GM12878 (cell line): ENCODE measurements around the gene CD69. TPM values are rescaled to one million over a fixed set of nuclear protein-coding genes. Genes with fewer than 3 reads are reported as not detected.

ENCODE experiments used
- ATAC-seq: fragments of 200-7000 bp; cut with Tn5 transposase; 3 replicates; pipeline ENCODE4 v1.9.1; 2020; ENCODE audit warnings: mild to moderate bottlenecking, moderate library complexity
- BruUV-seq: library from RNA; stranded (reverse); fragments of 400-500 nt; replicated peaks from 2 replicates; lab custom pipeline; 2021; lab: Mats Ljungman, UMichigan
- CTCF ChIA-PET: fragments of 300-600 bp; sonication (Branson Sonifier 250); formaldehyde crosslinking; extraction: SDS; loops from one replicate; lab custom pipeline; 2021; ENCODE audit warnings: inconsistent platforms; lab: Yijun Ruan, JAX
- POLR2A ChIA-PET: fragments of 350-600 bp; formaldehyde crosslinking; extraction: SDS; loops from one replicate; lab custom pipeline; 2021; ENCODE audit warnings: inconsistent platforms; lab: Charles Lee
- RAD21 ChIA-PET: fragments of 300-600 bp; sonication (Branson Sonifier 250); formaldehyde crosslinking; loops from one replicate; lab custom pipeline; 2023; ENCODE audit warnings: antibody characterized with exemption; ENCODE audit not compliant: unreplicated experiment; lab: Charles Lee
- SMC1A ChIA-PET: fragments of 300-600 bp; sonication (Branson Sonifier 250); formaldehyde crosslinking; loops from one replicate; lab custom pipeline; 2023; ENCODE audit not compliant: unreplicated experiment, uncharacterized antibody; lab: Charles Lee
- DNase-seq: peaks from one replicate; pipeline ENCODE4 v3.0.0-alpha.2; 2011; ENCODE audit warnings: low read depth, low spot score
- FAIRE-seq: peaks from 3 replicates; lab custom pipeline; 2011; peaks lifted over from hg19 to GRCh38; lab: Jason Lieb, UNC
- H2AFZ ChIP-seq: 2 replicates; pipeline ENCODE4 v1.6.0; 2011; ENCODE audit warnings: low read depth, low read length, control low read depth; ENCODE audit not compliant: control insufficient read depth
- H3K27ac ChIP-seq: 2 replicates; pipeline ENCODE4 v1.5.1; 2011; ENCODE audit warnings: control low read depth; ENCODE audit not compliant: control insufficient read depth, insufficient read depth
- H3K27me3 ChIP-seq, 2 experiments: replicated peaks in 1 of 2; 2 replicates each; pipeline versions ENCODE4 v1.6.0 to v1.6.1; 2011; ENCODE audit warnings: low read length in 1 of 2; ENCODE audit not compliant: control insufficient read depth in 2 of 2, insufficient read depth in 2 of 2
- H3K36me3 ChIP-seq, 2 experiments: 2 replicates each; pipeline ENCODE4 v1.5.1; 2011; ENCODE audit warnings: low read length in 1 of 2; ENCODE audit not compliant: control insufficient read depth in 2 of 2, insufficient read depth in 2 of 2
- H3K4me1 ChIP-seq: 2 replicates; pipeline ENCODE4 v1.6.1; 2011; ENCODE audit warnings: mild to moderate bottlenecking, low read length, moderate library complexity, mixed read lengths; ENCODE audit not compliant: control insufficient read depth, insufficient read depth
- H3K4me2 ChIP-seq: 2 replicates; pipeline ENCODE4 v1.6.0; 2011; ENCODE audit warnings: control low read depth; ENCODE audit not compliant: control insufficient read depth, insufficient read depth
- H3K4me3 ChIP-seq: fragments of 200-600 bp; sonication (generic); 2 replicates; pipeline ENCODE4 v1.5.1; 2016
- H3K79me2 ChIP-seq: 2 replicates; pipeline ENCODE4 v1.6.0; 2011; ENCODE audit warnings: low read length; ENCODE audit not compliant: control insufficient read depth, insufficient read depth
- H3K9ac ChIP-seq: 2 replicates; pipeline ENCODE4 v1.8.0; 2011; ENCODE audit warnings: low read length, control low read depth, mixed read lengths; ENCODE audit not compliant: control insufficient read depth, insufficient read depth
- H3K9me3 ChIP-seq: replicated peaks from 3 replicates; pipeline ENCODE4 v1.5.1; 2011; ENCODE audit warnings: mild to moderate bottlenecking, low read length; ENCODE audit not compliant: control insufficient read depth, insufficient read depth
- H4K20me1 ChIP-seq: 2 replicates; pipeline ENCODE4 v1.6.0; 2011; ENCODE audit not compliant: control insufficient read depth, insufficient read depth
- BMI1 ChIP-seq: fragments of 450-650 bp; IDR thresholded peaks from 2 replicates; pipeline ENCODE4 v1.6.1; 2016; ENCODE audit warnings: mild to moderate bottlenecking, moderate library complexity, borderline replicate concordance
- CBX5 ChIP-seq: sonication (generic); IDR thresholded peaks from 2 replicates; pipeline ENCODE4 v1.6.1; 2016; ENCODE audit warnings: low read depth, moderate library complexity, mild to moderate bottlenecking, inconsistent platforms
- E2F4 ChIP-seq: IDR thresholded peaks from 2 replicates; pipeline ENCODE4 v1.6.1; 2012; ENCODE audit warnings: low read depth, low read length, improper control_type of control experiment
- ESRRA ChIP-seq: IDR thresholded peaks from 2 replicates; pipeline ENCODE4 v1.6.1; 2012; ENCODE audit warnings: mild to moderate bottlenecking, low read length, improper control_type of control experiment
- FOXK2 ChIP-seq: fragments of 450-650 bp; IDR thresholded peaks from 2 replicates; pipeline ENCODE4 v1.6.1; 2017; ENCODE audit warnings: mild to moderate bottlenecking, moderate library complexity
- GABPA ChIP-seq: IDR thresholded peaks from 2 replicates; pipeline ENCODE4 v1.6.1; 2014; ENCODE audit warnings: antibody characterized with exemption, low read depth, mild to moderate bottlenecking, inconsistent platforms
- GATAD2B ChIP-seq: fragments of 450-650 bp; conservative IDR thresholded peaks from 2 replicates; pipeline ENCODE4 v1.6.1; 2017; ENCODE audit warnings: low read depth, mild to moderate bottlenecking, moderate library complexity
- MLLT1 ChIP-seq: fragments of 450-650 bp; IDR thresholded peaks from 2 replicates; pipeline ENCODE4 v1.6.1; 2016; ENCODE audit warnings: mild to moderate bottlenecking
- NBN ChIP-seq: fragments of 450-650 bp; IDR thresholded peaks from 2 replicates; pipeline ENCODE4 v1.6.1; 2016
- POLR2A ChIP-seq: IDR thresholded peaks from 2 replicates; pipeline ENCODE4 v1.6.1; 2011; ENCODE audit warnings: low read depth, mild to moderate bottlenecking, low read length
- SMAD1 ChIP-seq: fragments of 450-650 bp; IDR thresholded peaks from 2 replicates; pipeline ENCODE4 v1.6.1; 2018; ENCODE audit warnings: mild to moderate bottlenecking, low read depth; ENCODE audit not compliant: partially characterized antibody
- SP1 ChIP-seq: IDR thresholded peaks from one replicate; pipeline ENCODE4 v1.6.1; 2011; ENCODE audit warnings: low read depth, low read length
- SRF ChIP-seq, 2 experiments: IDR thresholded peaks; 2 replicates each; pipeline ENCODE4 v1.6.1; 2011; ENCODE audit warnings: low read depth in 2 of 2, low read length in 2 of 2, mild to moderate bottlenecking in 1 of 2, moderate library complexity in 1 of 2
- WRNIP1 ChIP-seq: IDR thresholded peaks from 2 replicates; pipeline ENCODE4 v1.6.1; 2011; ENCODE audit warnings: low read depth, low read length, improper control_type of control experiment, borderline replicate concordance
- WGBS: methylation state at CpG from one replicate; pipeline ENCODE4 v1.1.6; 2016; ENCODE audit warnings: low lambda C conversion rate; ENCODE audit not compliant: insufficient replicate concordance, insufficient coverage; ENCODE audit errors: missing lambda C conversion rate; 5-methylcytosine and 5-hydroxymethylcytosine counted together
- in situ Hi-C: fragments of 300-500 bp; cut with MboI; formaldehyde crosslinking; loops from 9 replicates; pipeline ENCODE4 v1.14.3; 2018; ENCODE audit warnings: mixed read lengths
- intact Hi-C: fragments of 100-400 bp; cut with micrococcal nuclease; formaldehyde crosslinking; loops from one replicate; pipeline ENCODE4 v1.14.2; 2022; ENCODE audit not compliant: unreplicated experiment
- polyA plus RNA-seq, 11 experiments: library from polyadenylated mRNA; depleted of rRNA in 4 of 11; unstranded in 6 of 11; stranded (reverse) in 5 of 11; fragments of >200 nt; fragmentation: Nextera tagmentation in 4 of 11; fragmentation: Illumina TruSeq in 1 of 11; extraction: Ambion mirVana in 4 of 11; extraction: Trizol in 1 of 11; gene quantifications; 1 replicate in 1 of 11; 2 replicates in 10 of 11; pipeline versions ENCODE4 v1.2.1 to v1.2.3, GENCODE V29; 2011 to 2016; ENCODE audit warnings: inconsistent platforms in 2 of 11, missing spikeins in 2 of 11, low read depth in 1 of 11
- total RNA-seq, 4 experiments: library from RNA; depleted of rRNA in 3 of 4; stranded (reverse); fragments of >200 nt in 3 of 4; fragmentation: Illumina TruSeq in 1 of 4; extraction: Trizol in 1 of 4; gene quantifications; 2 replicates each; pipeline versions ENCODE4 v1.2.1 to v1.2.3, GENCODE V29; 2013 to 2021
- TF ChIP-seq, protein P1 (sequence below): IDR thresholded peaks from 2 replicates; pipeline ENCODE4 v1.6.1; 2012; ENCODE audit warnings: low read length, inconsistent platforms
- TF ChIP-seq, protein P2 (sequence below): fragments of 450-650 bp; IDR thresholded peaks from 2 replicates; pipeline ENCODE4 v1.6.1; 2017; ENCODE audit warnings: mild to moderate bottlenecking, moderate library complexity

Gene CD69
- total and polyA plus RNA-seq, 10 of the 15 experiments (the other 5 are each of a cell fraction or from before 2014, with no cell fraction given): 7.3 to 156 (median 15.0) TPM

- TF ChIP-seq BMI1: 0 out of 2 replicates have a peak, but pooled peaks have one; percentile 20
Measured at GRCh38 chr12:9731797-9732196, 28.9 kb downstream of the CD69 start (continued).

- peaks cover 4% of the 10 kb centered on the region; the same call in 1 of the 2 replicates for H3K4me1 ChIP-seq
- ChIA-PET CTCF (interaction anchor here (1.0 to 2.8 kb wide), 4 partner anchors 9 to 44 kb away, joined by 3 to 25 read pairs (median 4); no protein-coding TSS in a partner anchor), RAD21 (interaction anchor here (1.0 to 2.8 kb wide), 3 partner anchors 10 to 92 kb away, joined by 3 to 16 read pairs (median 4); no protein-coding TSS in a partner anchor), SMC1A (interaction anchor here (1.1 to 2.1 kb wide), 5 partner anchors 11 to 42 kb away, joined by 3 to 6 read pairs (median 4); partner anchors contain the start of gene CD69), POLR2A (no interaction called here)
- H3K4me3 ChIP-seq: peak overlapping the region; percentile 80
- peak overlapping the region; percentile 84 for H3K27ac ChIP-seq
- H2AFZ ChIP-seq: no peak overlapping the region
- peak overlapping the region; percentile 82 for H3K9ac ChIP-seq
- H3K4me2 ChIP-seq: peak overlapping the region; percentile 49
- DNase-seq (no peak), ATAC-seq (no peak; the same call in 1 of the 3 replicates), FAIRE-seq (no peak)
- 26% methylated on average over 6 of the region's 6 CpGs for WGBS
- H3K9me3 ChIP-seq: no peaks in the 10 kb centered on the region
- H3K36me3 ChIP-seq: no peaks in the 10 kb centered on the region
- intact Hi-C loops (no loop called here), in situ Hi-C loops (loop anchor here (5.0 kb wide), 1 partner anchor 84 kb away; no protein-coding TSS in a partner anchor)
- H3K27me3 ChIP-seq: no peaks in the 10 kb centered on the region
- peaks cover 72% of the 10 kb centered on the region for H3K79me2 ChIP-seq
- no TSS peak for BruUV-seq
- no peaks in the 10 kb centered on the region for H4K20me1 ChIP-seq
- TF ChIP-seq SP1 (no peak), GATAD2B (no peak), ESRRA (no peak), MLLT1 (0 out of 2 replicates have a peak, but pooled peaks have one; percentile 9), SRF (IDR thresholded peaks at IDR 0.05; ENCODE audit: low read depth in 2 of 2, low read length in 2 of 2) (no peak), E2F4 (no peak), GABPA (0 out of 2 replicates have a peak, but pooled peaks have one; percentile 4), CBX5 (no peak), SMAD1 (no peak), WRNIP1 (no peak), POLR2A (0 out of 2 replicates have a peak, but pooled peaks have one; percentile 2), FOXK2 (no peak), NBN (no peak)
- TF ChIP-seq, protein P1, sequence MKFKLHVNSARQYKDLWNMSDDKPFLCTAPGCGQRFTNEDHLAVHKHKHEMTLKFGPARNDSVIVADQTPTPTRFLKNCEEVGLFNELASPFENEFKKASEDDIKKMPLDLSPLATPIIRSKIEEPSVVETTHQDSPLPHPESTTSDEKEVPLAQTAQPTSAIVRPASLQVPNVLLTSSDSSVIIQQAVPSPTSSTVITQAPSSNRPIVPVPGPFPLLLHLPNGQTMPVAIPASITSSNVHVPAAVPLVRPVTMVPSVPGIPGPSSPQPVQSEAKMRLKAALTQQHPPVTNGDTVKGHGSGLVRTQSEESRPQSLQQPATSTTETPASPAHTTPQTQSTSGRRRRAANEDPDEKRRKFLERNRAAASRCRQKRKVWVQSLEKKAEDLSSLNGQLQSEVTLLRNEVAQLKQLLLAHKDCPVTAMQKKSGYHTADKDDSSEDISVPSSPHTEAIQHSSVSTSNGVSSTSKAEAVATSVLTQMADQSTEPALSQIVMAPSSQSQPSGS: no peak
- TF ChIP-seq, protein P2, sequence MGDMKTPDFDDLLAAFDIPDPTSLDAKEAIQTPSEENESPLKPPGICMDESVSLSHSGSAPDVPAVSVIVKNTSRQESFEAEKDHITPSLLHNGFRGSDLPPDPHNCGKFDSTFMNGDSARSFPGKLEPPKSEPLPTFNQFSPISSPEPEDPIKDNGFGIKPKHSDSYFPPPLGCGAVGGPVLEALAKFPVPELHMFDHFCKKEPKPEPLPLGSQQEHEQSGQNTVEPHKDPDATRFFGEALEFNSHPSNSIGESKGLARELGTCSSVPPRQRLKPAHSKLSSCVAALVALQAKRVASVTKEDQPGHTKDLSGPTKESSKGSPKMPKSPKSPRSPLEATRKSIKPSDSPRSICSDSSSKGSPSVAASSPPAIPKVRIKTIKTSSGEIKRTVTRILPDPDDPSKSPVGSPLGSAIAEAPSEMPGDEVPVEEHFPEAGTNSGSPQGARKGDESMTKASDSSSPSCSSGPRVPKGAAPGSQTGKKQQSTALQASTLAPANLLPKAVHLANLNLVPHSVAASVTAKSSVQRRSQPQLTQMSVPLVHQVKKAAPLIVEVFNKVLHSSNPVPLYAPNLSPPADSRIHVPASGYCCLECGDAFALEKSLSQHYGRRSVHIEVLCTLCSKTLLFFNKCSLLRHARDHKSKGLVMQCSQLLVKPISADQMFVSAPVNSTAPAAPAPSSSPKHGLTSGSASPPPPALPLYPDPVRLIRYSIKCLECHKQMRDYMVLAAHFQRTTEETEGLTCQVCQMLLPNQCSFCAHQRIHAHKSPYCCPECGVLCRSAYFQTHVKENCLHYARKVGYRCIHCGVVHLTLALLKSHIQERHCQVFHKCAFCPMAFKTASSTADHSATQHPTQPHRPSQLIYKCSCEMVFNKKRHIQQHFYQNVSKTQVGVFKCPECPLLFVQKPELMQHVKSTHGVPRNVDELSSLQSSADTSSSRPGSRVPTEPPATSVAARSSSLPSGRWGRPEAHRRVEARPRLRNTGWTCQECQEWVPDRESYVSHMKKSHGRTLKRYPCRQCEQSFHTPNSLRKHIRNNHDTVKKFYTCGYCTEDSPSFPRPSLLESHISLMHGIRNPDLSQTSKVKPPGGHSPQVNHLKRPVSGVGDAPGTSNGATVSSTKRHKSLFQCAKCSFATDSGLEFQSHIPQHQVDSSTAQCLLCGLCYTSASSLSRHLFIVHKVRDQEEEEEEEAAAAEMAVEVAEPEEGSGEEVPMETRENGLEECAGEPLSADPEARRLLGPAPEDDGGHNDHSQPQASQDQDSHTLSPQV: no peak
Measured at GRCh38 chr12:9731393-9731792, 29.3 kb downstream of the CD69 start.
